ENCODE data around the gene KANSL3. TPM values are rescaled to one million over a fixed set of nuclear protein-coding genes. Genes with fewer than 3 reads are reported as not detected.

KANSL3 gene
- total RNA-seq, 1 donor, result 50.3 TPM

GRCh38 chr2:96552315-96553175 is 85.6 kb downstream of the KANSL3 start:
- Histone ChIP-seq H3K9me3 (ENCODE audit: low read depth, low read length) (no peaks in the 10 kb centered on the region), H4K20me1 (ENCODE audit: insufficient read depth, low read length) (no peaks in the 10 kb centered on the region), H3K4me3 (ENCODE audit: insufficient read depth, low read length) (no peak overlapping the region), H3K27ac (ENCODE audit: low read depth, low read length) (no peak overlapping the region), H3K36me3 (ENCODE audit: insufficient read depth, low read length) (peaks cover 5% of the 10 kb centered on the region), H3K4me1 (ENCODE audit: insufficient read depth, low read length) (peaks cover 21% of the 10 kb centered on the region), H3K27me3 (ENCODE audit: insufficient read depth, low read length) (no peaks in the 10 kb centered on the region), H3K4me2 (ENCODE audit: insufficient read depth, low read length) (no peak overlapping the region), H2AFZ (ENCODE audit: low read length) (no peak overlapping the region), H3K79me2 (ENCODE audit: insufficient read depth, low read length) (no peaks in the 10 kb centered on the region)
- peak; percentile 57 for DNase-seq (ENCODE audit: insufficient read length, low spot score, missing footprints)
- no peak for TF ChIP-seq CTCF (IDR thresholded peaks at IDR 0.05; ENCODE audit: extremely low read depth, low read depth, low read length)

GRCh38 chr2:96551605-96552314 is 86.4 kb downstream of the KANSL3 start:
- H2AFZ ChIP-seq (ENCODE audit: low read length), result no peak overlapping the region
- no peak overlapping the region for H3K27ac ChIP-seq (ENCODE audit: low read depth, low read length)
- H3K9me3 ChIP-seq (ENCODE audit: low read depth, low read length), result no peaks in the 10 kb centered on the region
- peaks cover under 1% of the 10 kb centered on the region for H3K79me2 ChIP-seq (ENCODE audit: insufficient read depth, low read length)
- DNase-seq (ENCODE audit: insufficient read length, low spot score, missing footprints), result peak; percentile 54
- H3K4me3 ChIP-seq (ENCODE audit: insufficient read depth, low read length), result no peak overlapping the region
- peaks cover 5% of the 10 kb centered on the region for H3K36me3 ChIP-seq (ENCODE audit: insufficient read depth, low read length)
- no peaks in the 10 kb centered on the region for H4K20me1 ChIP-seq (ENCODE audit: insufficient read depth, low read length)
- no peak for TF ChIP-seq CTCF (IDR thresholded peaks at IDR 0.05; ENCODE audit: extremely low read depth, low read depth, low read length)
- H3K4me1 ChIP-seq (ENCODE audit: insufficient read depth, low read length), result peaks cover 25% of the 10 kb centered on the region
- no peak overlapping the region for H3K4me2 ChIP-seq (ENCODE audit: insufficient read depth, low read length)
- H3K27me3 ChIP-seq (ENCODE audit: insufficient read depth, low read length), result no peaks in the 10 kb centered on the region

- no peak overlapping the region for H3K4me3 ChIP-seq (ENCODE audit: insufficient read depth, low read length)
- H3K9me3 ChIP-seq (ENCODE audit: low read depth, low read length), result no peaks in the 10 kb centered on the region
- H4K20me1 ChIP-seq (ENCODE audit: insufficient read depth, low read length), result no peaks in the 10 kb centered on the region
- no peak overlapping the region for H2AFZ ChIP-seq (ENCODE audit: low read length)
- no peaks in the 10 kb centered on the region for H3K27me3 ChIP-seq (ENCODE audit: insufficient read depth, low read length)
- no peak overlapping the region for H3K27ac ChIP-seq (ENCODE audit: low read depth, low read length)
- peaks cover 21% of the 10 kb centered on the region for H3K4me1 ChIP-seq (ENCODE audit: insufficient read depth, low read length)
- DNase-seq (ENCODE audit: insufficient read length, low spot score, missing footprints), result peak; percentile 45
- peaks cover 5% of the 10 kb centered on the region for H3K36me3 ChIP-seq (ENCODE audit: insufficient read depth, low read length)
- H3K4me2 ChIP-seq (ENCODE audit: insufficient read depth, low read length), result no peak overlapping the region
- peaks cover 3% of the 10 kb centered on the region for H3K79me2 ChIP-seq (ENCODE audit: insufficient read depth, low read length)
- no peak for TF ChIP-seq CTCF (IDR thresholded peaks at IDR 0.05; ENCODE audit: extremely low read depth, low read depth, low read length)
Observed at GRCh38 chr2:96550787-96551604, 87.1 kb downstream of the KANSL3 start.

Measured in osteoblast (primary cell).